Panc1 (cell line): ENCODE data around the gene ADAMTSL2. TPM values are rescaled to one million over a fixed set of nuclear protein-coding genes. Genes with fewer than 3 reads are reported as not detected.

Experiments used
- ATAC-seq: fragments of 200-7000 bp; cut with Tn5 transposase; 2 replicates; pipeline ENCODE4 v1.9.1; 2020; ENCODE audit warnings: mild to moderate bottlenecking, moderate library complexity
- BruUV-seq: library from RNA; stranded (reverse); fragments of 400-500 nt; replicated peaks from 2 replicates; lab custom pipeline; 2021; lab: Mats Ljungman, UMichigan
- CTCF ChIA-PET: fragments of 300-600 bp; sonication (Branson Sonifier 250); formaldehyde crosslinking; loops from one replicate; lab custom pipeline; 2022; ENCODE audit warnings: antibody characterized with exemption; lab: Charles Lee
- POLR2A ChIA-PET: fragments of 300-600 bp; sonication (Branson Sonifier 250); formaldehyde crosslinking; loops from one replicate; lab custom pipeline; 2022; ENCODE audit warnings: antibody characterized with exemption; lab: Charles Lee
- DNase-seq: peaks from one replicate; pipeline ENCODE4 v3.0.0-alpha.2; 2010; ENCODE audit warnings: low read depth, low spot score
- H3K27ac ChIP-seq: 2 replicates; pipeline ENCODE4 v1.5.1; 2011; ENCODE audit warnings: mild to moderate bottlenecking, low read length, inconsistent platforms
- H3K27me3 ChIP-seq: fragments of 200-500 bp; sonication (Bioruptor generic); 2 replicates; pipeline ENCODE4 v1.6.0; 2014; ENCODE audit warnings: low read length, inconsistent platforms; ENCODE audit not compliant: control insufficient read depth, insufficient read depth
- H3K36me3 ChIP-seq: fragments of 200-500 bp; sonication (Bioruptor generic); 2 replicates; pipeline ENCODE4 v1.5.1; 2014; ENCODE audit warnings: inconsistent platforms, mild to moderate bottlenecking, low read length, moderate library complexity; ENCODE audit not compliant: control insufficient read depth, insufficient read depth
- H3K4me1 ChIP-seq: 2 replicates; pipeline ENCODE4 v1.5.1; 2011; ENCODE audit warnings: inconsistent platforms, mild to moderate bottlenecking, low read length, moderate library complexity; ENCODE audit not compliant: control insufficient read depth, insufficient read depth
- H3K4me3 ChIP-seq, 2 experiments: 2 replicates each; pipeline ENCODE4 v1.5.1; 2011 to 2012; ENCODE audit warnings: low read depth in 2 of 2, low read length in 2 of 2, mild to moderate bottlenecking in 2 of 2, inconsistent platforms in 1 of 2, moderate library complexity in 1 of 2
- H3K9me3 ChIP-seq: fragments of 200-500 bp; sonication (Bioruptor generic); 2 replicates; pipeline ENCODE4 v1.5.1; 2014; ENCODE audit warnings: low read depth, mild to moderate bottlenecking, inconsistent platforms, low read length, moderate library complexity; ENCODE audit not compliant: control insufficient read depth, insufficient read depth
- POLR2AphosphoS5 ChIP-seq: IDR thresholded peaks from 2 replicates; pipeline ENCODE4 v1.6.1; 2012; ENCODE audit warnings: mild to moderate bottlenecking, low read depth, low read length, moderate library complexity
- SIN3A ChIP-seq: IDR thresholded peaks from 2 replicates; pipeline ENCODE4 v1.6.1; 2012; ENCODE audit warnings: low read depth, mild to moderate bottlenecking, low read length, moderate library complexity, borderline replicate concordance; ENCODE audit not compliant: insufficient read depth
- TCF7L2 ChIP-seq: IDR thresholded peaks from 2 replicates; pipeline ENCODE4 v1.6.1; 2011; ENCODE audit warnings: mild to moderate bottlenecking, low read depth, low read length, inconsistent platforms
- in situ Hi-C: cut with HindIII; loops from 2 replicates; pipeline ENCODE4 v1.10.0; 2016; ENCODE audit warnings: low sequenced_read_pairs, low pct_unique_long_range_greater_than_20kb
- intact Hi-C: fragments of 100-400 bp; cut with micrococcal nuclease; formaldehyde crosslinking; loops from one replicate; pipeline ENCODE4 v1.10.0; 2022; ENCODE audit not compliant: unreplicated experiment
- total RNA-seq: library from RNA; stranded (reverse); gene quantifications from one replicate; pipeline ENCODE4 v1.2.1, GENCODE V29; 2021; ENCODE audit not compliant: unreplicated experiment
- TF ChIP-seq, protein P1 (sequence below), 2 experiments: IDR thresholded peaks; 2 replicates each; pipeline ENCODE4 v1.6.1; 2011 to 2012; ENCODE audit warnings: low read depth in 2 of 2, control low read depth in 1 of 2, low read length in 1 of 2, mild to moderate bottlenecking in 1 of 2, moderate library complexity in 1 of 2; ENCODE audit not compliant: insufficient read depth in 1 of 2
- TF ChIP-seq, protein P2 (sequence below): fragments of 450-650 bp; IDR thresholded peaks from 2 replicates; pipeline ENCODE4 v1.5.1; 2017; ENCODE audit warnings: mild to moderate bottlenecking

Gene ADAMTSL2
- total RNA-seq, 1 experiment from 2014 or later: 0.10 TPM

DNA sequence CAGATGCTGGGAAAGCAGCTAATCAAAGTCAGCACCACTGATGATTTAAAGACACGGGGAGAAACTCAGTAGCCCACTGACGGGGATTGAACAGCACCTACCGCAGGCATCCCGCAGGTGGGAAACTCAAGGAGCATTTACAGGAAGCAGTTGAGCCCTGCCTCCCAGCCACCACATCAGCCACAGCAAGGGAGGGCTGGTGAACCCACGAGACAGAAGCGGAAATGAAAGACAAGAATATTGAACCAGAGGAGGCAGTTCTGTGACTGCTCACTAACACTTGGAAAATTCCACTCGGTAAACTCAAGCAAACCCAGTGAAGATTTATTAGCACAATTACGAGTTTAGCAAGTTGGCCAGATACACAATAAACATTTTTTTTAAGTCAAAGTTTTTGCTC lies 85.3 kb downstream of the ADAMTSL2 start:
- no TSS peak for BruUV-seq

DNA sequence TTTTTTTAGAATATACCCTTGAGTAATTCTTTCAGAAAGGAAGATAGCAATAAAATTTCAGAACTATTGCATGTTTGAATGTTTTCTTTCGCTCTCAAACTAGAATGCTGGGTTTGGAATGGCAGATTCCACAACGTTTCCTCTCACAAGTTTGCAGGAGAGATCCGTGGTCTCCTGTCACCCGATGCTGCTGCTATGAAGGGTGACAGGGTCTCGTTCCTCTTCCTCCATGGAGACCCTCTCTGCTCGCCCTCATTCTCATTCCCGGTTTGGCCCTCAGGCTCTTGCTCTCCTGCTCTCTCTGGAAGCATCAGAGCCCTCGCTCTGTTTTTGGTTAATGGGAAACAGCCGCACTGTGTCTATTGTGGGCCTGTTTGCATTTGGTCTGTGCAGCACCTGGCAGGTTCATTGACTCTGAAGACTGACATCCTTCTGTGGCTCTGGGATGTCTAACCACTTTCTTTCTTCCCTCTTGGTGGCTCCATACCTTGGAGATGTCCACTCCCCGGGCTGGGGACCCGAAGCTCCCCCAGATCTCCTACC lies 87.3 kb downstream of the ADAMTSL2 start:
- intact Hi-C loops (no loop called here), in situ Hi-C loops (no loop called here)
- Histone ChIP-seq H3K4me3 (no peak overlapping the region), H3K9me3 (no peaks in the 10 kb centered on the region), H3K36me3 (no peaks in the 10 kb centered on the region), H3K27ac (no peak overlapping the region), H3K27me3 (peaks cover 4% of the 10 kb centered on the region), H3K4me1 (no peaks in the 10 kb centered on the region)
- POLR2A ChIA-PET: no interaction called here
- CTCF ChIA-PET: no interaction called here
- TF ChIP-seq TCF7L2: no peak
- no peak for TF ChIP-seq SIN3A
- TF ChIP-seq POLR2AphosphoS5: no peak
- TF ChIP-seq, protein P1, sequence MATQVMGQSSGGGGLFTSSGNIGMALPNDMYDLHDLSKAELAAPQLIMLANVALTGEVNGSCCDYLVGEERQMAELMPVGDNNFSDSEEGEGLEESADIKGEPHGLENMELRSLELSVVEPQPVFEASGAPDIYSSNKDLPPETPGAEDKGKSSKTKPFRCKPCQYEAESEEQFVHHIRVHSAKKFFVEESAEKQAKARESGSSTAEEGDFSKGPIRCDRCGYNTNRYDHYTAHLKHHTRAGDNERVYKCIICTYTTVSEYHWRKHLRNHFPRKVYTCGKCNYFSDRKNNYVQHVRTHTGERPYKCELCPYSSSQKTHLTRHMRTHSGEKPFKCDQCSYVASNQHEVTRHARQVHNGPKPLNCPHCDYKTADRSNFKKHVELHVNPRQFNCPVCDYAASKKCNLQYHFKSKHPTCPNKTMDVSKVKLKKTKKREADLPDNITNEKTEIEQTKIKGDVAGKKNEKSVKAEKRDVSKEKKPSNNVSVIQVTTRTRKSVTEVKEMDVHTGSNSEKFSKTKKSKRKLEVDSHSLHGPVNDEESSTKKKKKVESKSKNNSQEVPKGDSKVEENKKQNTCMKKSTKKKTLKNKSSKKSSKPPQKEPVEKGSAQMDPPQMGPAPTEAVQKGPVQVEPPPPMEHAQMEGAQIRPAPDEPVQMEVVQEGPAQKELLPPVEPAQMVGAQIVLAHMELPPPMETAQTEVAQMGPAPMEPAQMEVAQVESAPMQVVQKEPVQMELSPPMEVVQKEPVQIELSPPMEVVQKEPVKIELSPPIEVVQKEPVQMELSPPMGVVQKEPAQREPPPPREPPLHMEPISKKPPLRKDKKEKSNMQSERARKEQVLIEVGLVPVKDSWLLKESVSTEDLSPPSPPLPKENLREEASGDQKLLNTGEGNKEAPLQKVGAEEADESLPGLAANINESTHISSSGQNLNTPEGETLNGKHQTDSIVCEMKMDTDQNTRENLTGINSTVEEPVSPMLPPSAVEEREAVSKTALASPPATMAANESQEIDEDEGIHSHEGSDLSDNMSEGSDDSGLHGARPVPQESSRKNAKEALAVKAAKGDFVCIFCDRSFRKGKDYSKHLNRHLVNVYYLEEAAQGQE (IDR thresholded peaks at IDR 0.05; ENCODE audit: insufficient read depth in 1 of 2, low read depth in 2 of 2, low read length in 1 of 2): no peak
- TF ChIP-seq, protein P2, sequence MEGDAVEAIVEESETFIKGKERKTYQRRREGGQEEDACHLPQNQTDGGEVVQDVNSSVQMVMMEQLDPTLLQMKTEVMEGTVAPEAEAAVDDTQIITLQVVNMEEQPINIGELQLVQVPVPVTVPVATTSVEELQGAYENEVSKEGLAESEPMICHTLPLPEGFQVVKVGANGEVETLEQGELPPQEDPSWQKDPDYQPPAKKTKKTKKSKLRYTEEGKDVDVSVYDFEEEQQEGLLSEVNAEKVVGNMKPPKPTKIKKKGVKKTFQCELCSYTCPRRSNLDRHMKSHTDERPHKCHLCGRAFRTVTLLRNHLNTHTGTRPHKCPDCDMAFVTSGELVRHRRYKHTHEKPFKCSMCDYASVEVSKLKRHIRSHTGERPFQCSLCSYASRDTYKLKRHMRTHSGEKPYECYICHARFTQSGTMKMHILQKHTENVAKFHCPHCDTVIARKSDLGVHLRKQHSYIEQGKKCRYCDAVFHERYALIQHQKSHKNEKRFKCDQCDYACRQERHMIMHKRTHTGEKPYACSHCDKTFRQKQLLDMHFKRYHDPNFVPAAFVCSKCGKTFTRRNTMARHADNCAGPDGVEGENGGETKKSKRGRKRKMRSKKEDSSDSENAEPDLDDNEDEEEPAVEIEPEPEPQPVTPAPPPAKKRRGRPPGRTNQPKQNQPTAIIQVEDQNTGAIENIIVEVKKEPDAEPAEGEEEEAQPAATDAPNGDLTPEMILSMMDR: no peak
- ATAC-seq (no peak), DNase-seq (no peak)
- BruUV-seq: no TSS peak

More for the DNA sequence above, 85.3 kb downstream of the ADAMTSL2 start:
- POLR2A ChIA-PET: no interaction called here
- Histone ChIP-seq H3K27me3 (peaks cover 4% of the 10 kb centered on the region), H3K36me3 (no peaks in the 10 kb centered on the region), H3K27ac (no peak overlapping the region), H3K9me3 (no peaks in the 10 kb centered on the region), H3K4me3 (no peak overlapping the region), H3K4me1 (no peaks in the 10 kb centered on the region)
- ATAC-seq (no peak), DNase-seq (no peak)
- intact Hi-C loops: no loop called here
- in situ Hi-C loops: no loop called here
- TF ChIP-seq, protein P1 (IDR thresholded peaks at IDR 0.05; ENCODE audit: insufficient read depth in 1 of 2, low read depth in 2 of 2, low read length in 1 of 2): no peak
- no peak for TF ChIP-seq POLR2AphosphoS5
- no peak for TF ChIP-seq TCF7L2
- TF ChIP-seq, protein P2: no peak
- CTCF ChIA-PET: interaction anchor here (0.6 kb wide), 1 partner anchor 131 kb away, joined by 3 read pairs; no protein-coding TSS in a partner anchor
